ENCODE measurements around the gene PDZRN3. TPM values are rescaled to one million over a fixed set of nuclear protein-coding genes. Genes with fewer than 3 reads are reported as not detected.
"Not testable (repeated sequence)": the region's sequence is repeated elsewhere in the genome, so short reads cannot be mapped to it uniquely, and the experiment has no call there.

The PDZRN3 gene
- total RNA-seq, 1 donor = under 0.01 TPM

GRCh38 chr3:73470860-73471259 is 153.9 kb downstream of the PDZRN3 start:
- no peak for DNase-seq (ENCODE audit: low read depth in 2 of 3, low spot score in 2 of 3)

- DNase-seq (ENCODE audit: low read depth in 2 of 3, low spot score in 2 of 3) = no peak
These were observed 155.4 kb downstream of the PDZRN3 start for GRCh38 chr3:73469331-73469730.

DNA sequence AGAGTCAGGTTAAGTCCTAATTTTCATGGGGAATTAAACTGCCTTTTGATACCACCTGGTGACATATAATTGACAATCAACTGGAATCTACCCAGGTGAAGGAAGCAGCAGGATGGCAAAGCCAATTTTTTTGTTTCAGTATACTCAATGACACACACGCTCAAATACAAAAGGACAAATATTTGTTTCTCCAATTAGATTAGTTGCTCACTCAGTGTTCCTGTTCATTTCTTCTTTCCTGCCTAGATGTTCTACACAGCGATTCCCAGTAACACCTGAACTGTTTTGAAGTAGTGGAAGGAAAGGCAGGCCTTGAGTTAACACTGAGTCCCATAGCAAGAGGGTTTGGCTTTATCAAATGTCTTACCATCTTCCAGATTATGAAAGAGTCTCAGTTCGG is 157.5 kb downstream of the PDZRN3 start:
- DNase-seq (ENCODE audit: low read depth in 2 of 3, low spot score in 2 of 3) = no peak

- no peak for DNase-seq (ENCODE audit: low read depth in 2 of 3, low spot score in 2 of 3)
These were observed 158.8 kb downstream of the PDZRN3 start for GRCh38 chr3:73465926-73466325.

GRCh38 chr3:73464126-73464525 is 160.6 kb downstream of the PDZRN3 start:
- DNase-seq (ENCODE audit: low read depth in 2 of 3, low spot score in 2 of 3) = not testable (repeated sequence)

GRCh38 chr3:73461547-73461946 is 163.2 kb downstream of the PDZRN3 start:
- DNase-seq (ENCODE audit: low read depth in 2 of 3, low spot score in 2 of 3) = no peak

- no peak for DNase-seq (ENCODE audit: low read depth in 2 of 3, low spot score in 2 of 3)
These were observed 165.0 kb downstream of the PDZRN3 start for GRCh38 chr3:73459711-73460110.

DNA sequence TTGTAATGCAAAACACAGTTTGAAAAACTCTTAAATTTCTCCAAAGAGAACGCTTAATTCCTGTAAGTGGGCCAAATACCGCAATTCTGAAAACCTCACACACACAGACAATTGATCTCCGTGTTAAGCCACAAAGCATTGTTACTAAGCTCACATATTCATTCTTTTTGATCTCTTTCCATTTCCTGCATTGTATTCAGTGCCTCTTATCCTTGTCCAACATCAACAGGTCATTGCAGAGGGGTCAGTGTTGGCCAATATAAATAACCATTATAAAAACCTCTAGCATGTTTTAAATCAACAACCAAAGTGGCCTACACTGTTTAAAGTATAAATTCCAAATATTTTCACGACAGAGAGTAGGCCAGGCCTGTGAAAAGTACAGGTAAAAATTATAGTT is 171.1 kb downstream of the PDZRN3 start:
- no peak for DNase-seq (ENCODE audit: low read depth in 2 of 3, low spot score in 2 of 3)

GRCh38 chr3:73452729-73453128 is 172.0 kb downstream of the PDZRN3 start:
- DNase-seq (ENCODE audit: low read depth in 2 of 3, low spot score in 2 of 3) = no peak

DNA sequence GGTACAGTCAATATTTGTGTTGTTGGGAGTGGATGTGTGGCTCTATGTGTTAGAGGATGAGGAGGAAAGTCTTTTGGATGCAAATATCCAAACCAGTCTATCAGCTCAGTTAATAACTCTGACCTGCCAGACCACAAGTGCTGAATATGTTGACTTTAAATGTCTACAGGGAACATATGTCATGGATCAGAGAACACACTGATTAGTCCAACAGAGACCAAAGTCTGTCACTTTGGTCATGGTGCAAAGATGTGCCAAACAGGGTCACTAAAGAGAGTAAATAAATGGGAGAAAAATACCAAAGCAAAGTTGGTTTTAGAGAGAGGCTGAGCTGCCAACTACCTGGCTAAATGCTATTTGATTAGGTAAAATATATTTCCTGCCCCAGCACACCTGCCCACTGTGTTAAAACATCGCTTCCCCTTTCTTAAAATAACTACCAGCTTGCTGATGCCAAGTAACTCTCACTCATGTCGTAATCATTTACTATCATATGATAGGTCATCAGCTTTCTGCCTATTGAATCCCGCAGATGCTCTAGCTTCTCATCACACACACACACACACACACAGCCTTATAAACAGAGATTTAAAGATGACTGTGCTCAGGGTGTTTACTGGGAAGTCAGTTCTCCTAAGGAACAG is 173.3 kb downstream of the PDZRN3 start:
- DNase-seq (ENCODE audit: low read depth in 2 of 3, low spot score in 2 of 3) = peak in 1 of 3 donors; percentile 17

DNA sequence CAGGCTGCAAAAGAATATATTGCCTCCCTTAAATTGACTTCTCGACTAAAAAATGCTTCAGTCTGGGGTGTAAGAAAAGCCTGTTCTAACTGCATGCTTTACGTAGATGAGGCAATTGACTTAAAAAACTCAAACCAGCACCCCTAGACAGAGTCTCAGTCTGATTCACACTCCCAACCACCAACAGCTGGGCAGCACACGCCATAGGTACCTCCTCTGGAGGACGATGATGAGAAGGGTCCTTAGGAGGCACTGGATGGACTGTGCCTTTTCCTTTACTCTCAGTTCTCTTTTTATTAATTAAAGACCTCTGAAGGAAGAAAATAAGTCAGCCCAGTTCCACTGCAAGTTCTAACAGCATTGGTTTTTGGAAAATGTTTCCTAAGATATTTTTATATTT is 175.0 kb downstream of the PDZRN3 start:
- no peak for DNase-seq (ENCODE audit: low read depth in 2 of 3, low spot score in 2 of 3)

GRCh38 chr3:73448761-73449301 is 175.9 kb downstream of the PDZRN3 start:
- DNase-seq (ENCODE audit: low read depth in 2 of 3, low spot score in 2 of 3) = peak in 1 of 3 donors; percentile 1

GRCh38 chr3:73448041-73448440 is 176.7 kb downstream of the PDZRN3 start:
- no peak for DNase-seq (ENCODE audit: low read depth in 2 of 3, low spot score in 2 of 3)

DNA sequence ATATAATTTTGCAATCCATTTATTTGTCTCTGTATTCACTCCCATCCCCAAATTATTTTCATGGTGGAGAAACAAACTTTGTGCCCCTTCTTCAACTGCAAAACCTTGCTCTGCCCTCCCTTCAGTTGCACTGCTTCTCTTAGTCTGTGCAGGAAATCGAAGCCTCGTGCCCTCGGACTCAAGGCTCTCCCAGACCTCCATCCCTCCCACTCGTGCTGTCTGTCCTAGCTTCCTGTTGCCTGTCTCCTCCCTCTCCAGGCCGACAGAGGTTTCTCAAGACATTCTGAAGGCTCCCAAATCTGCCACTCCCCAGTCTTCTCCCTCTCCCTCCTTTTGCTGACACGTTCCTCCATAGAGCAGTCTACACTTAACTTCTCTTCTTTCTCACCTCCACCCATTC is 177.6 kb downstream of the PDZRN3 start:
- no peak for DNase-seq (ENCODE audit: low read depth in 2 of 3, low spot score in 2 of 3)

DNA sequence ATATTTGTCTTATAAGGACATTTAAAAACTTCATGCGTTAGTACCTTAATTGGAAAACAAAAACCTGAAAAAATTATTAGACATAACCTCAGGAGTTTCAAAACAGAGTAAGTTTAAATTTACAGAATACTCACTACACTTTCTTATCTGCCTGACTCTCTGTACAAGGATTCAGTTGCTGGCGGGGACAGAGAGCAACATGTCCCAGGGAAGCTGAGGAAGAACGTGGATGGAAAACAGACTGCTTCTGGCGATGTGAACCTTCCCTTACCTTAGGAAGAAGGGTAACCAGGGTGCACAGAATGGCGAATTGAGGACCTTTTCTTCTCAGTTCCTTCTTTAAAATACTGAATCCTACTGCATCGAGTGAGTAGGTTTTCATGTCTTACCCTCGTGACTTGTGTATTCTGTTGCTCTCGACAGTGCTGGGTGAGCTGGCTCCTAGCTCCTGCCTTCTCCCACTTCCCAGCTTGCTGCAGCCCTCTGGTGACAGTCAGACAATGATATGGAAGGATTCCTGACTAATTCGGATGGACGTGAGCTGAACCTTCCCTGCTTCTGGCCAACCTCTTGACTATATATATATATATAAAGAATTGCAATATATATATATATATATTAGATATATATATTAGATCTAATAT is 178.2 kb downstream of the PDZRN3 start:
- no peak for DNase-seq (ENCODE audit: low read depth in 2 of 3, low spot score in 2 of 3)

- no peak for DNase-seq (ENCODE audit: low read depth in 2 of 3, low spot score in 2 of 3)
These were observed 181.9 kb downstream of the PDZRN3 start for GRCh38 chr3:73442886-73443285.

DNA sequence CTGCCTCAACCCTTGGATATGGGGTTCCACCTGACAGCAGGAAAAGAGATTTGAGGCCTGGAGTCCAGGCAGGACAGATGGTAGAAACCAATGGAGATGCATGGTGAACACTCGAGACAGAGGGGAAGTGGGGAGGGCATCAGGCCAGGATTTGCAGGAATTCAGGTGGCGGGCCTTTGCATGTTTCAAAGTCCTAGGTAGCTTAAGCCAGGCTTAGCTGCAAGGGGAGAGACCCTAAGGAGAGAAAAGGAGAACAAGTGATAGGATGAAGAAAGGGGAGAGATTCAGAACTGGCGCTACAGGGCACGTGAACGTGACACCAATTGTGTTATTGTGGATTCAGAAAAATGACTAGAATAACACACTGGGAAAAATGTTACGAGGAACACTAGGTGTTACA is 182.6 kb downstream of the PDZRN3 start:
- DNase-seq (ENCODE audit: low read depth in 2 of 3, low spot score in 2 of 3) = no peak

DNA sequence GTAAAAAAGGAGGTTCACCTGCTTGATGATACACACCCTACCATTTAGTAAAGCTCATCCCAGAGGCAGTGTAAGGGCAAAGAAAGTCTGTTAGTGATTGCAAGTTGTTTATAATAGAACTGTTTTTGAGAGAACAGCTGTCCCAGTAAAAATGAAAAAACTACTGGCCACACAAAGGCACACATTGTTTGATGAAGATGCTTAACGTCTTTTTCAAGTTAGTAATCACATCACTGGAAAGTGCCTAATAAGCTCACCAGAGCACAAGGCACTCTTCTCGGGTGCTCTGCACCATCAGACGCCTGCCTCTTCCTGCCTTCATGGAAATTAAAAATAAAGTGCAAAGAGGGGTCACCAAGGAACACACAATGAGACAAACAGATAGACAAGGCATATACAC is 186.9 kb downstream of the PDZRN3 start:
- DNase-seq (ENCODE audit: low read depth in 2 of 3, low spot score in 2 of 3) = no peak

DNA sequence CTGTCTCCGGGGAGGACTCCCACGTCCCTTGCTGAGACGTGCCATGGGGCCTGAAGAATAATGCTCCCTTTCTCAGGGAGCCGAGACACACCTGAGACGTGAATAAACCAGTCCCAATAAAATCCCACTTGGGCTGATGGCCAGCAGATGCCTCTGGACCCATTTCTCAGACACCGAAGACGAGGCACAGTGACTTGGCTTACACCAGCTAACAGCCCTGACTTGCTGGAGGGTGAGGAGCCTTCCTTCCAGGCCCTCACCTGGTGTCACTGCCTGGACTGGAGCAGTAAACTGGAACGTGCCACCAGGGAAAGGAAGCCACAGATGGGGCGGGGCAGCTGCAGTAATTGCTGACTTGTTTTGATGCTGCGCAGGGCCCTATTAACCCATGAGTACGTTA is 189.7 kb downstream of the PDZRN3 start:
- no peak for DNase-seq (ENCODE audit: low read depth in 2 of 3, low spot score in 2 of 3)

DNA sequence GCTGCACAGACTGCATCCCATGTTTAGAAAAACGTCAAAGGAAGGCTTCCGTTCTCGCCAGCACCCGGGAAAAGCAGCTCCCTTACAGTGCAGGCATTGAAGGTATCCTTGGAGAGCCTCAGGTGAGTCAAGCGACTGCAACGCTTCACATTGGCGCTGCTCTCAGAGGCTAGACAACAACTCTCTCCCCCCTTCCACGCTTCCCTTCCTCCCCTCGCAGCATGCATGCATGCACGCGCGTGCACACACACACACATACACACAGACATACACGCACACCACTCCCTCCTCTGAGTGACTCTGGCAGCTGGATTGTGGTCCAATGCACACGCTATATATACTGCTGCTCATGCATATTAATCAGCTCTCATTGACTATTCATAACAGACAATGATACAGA is 191.1 kb downstream of the PDZRN3 start:
- no peak for DNase-seq (ENCODE audit: low read depth in 2 of 3, low spot score in 2 of 3)

GRCh38 chr3:73433079-73433478 is 191.7 kb downstream of the PDZRN3 start:
- no peak for DNase-seq (ENCODE audit: low read depth in 2 of 3, low spot score in 2 of 3)

DNA sequence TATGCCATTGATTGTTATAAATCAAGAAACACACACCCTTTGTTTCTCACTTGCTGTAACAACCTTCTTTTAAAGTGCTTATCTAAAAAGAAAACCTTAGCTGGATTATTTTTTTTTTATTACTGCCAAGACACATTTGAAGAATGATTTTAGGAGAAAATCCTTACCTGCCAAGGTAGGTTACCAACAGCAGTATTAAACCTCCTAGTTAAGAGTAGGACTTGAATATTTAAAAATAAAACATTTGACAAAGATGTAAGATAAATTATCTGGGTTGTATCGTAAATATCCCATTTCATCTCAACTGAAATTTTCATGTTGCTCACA is 192.1 kb downstream of the PDZRN3 start:
- DNase-seq (ENCODE audit: low read depth in 2 of 3, low spot score in 2 of 3) = no peak

Measured in hematopoietic multipotent progenitor cell (in vitro differentiated cells).